ENCODE measurements around the gene NUP210L. TPM values are rescaled to one million over a fixed set of nuclear protein-coding genes. Genes with fewer than 3 reads are reported as not detected.

NUP210L gene
- total RNA-seq, 1 donor from 2014 or later, result 2.1 TPM

- DNase-seq (no peak), ATAC-seq (no peak)
- peak overlapping the region; percentile 95 for H3K27ac ChIP-seq
- no peaks in the 10 kb centered on the region for H3K9me3 ChIP-seq
- peak overlapping the region; percentile 78 for H3K4me3 ChIP-seq
- intact Hi-C loops (cut with DNase I), result no loop called here
- peaks cover 58% of the 10 kb centered on the region for H3K36me3 ChIP-seq
- peaks cover 23% of the 10 kb centered on the region for H3K4me1 ChIP-seq
- H3K27me3 ChIP-seq, result no peaks in the 10 kb centered on the region
- TF ChIP-seq CTCF (IDR thresholded peaks at IDR 0.05), result no peak
Measured at GRCh38 chr1:153944827-153945117, 210.1 kb downstream of the NUP210L start.

- peak overlapping the region; percentile 95 for H3K27ac ChIP-seq
Measured at GRCh38 chr1:153944005-153944826, 210.7 kb downstream of the NUP210L start.

GRCh38 chr1:153942766-153943549 is 211.9 kb downstream of the NUP210L start:
- H3K27me3 ChIP-seq, result no peaks in the 10 kb centered on the region
- H3K9me3 ChIP-seq, result no peaks in the 10 kb centered on the region
- no peak for TF ChIP-seq CTCF (IDR thresholded peaks at IDR 0.05)
- ATAC-seq (no peak), DNase-seq (peak; percentile 61)
- H3K4me1 ChIP-seq, result peaks cover 23% of the 10 kb centered on the region
- H3K4me3 ChIP-seq, result no peak overlapping the region
- no peak overlapping the region for H3K27ac ChIP-seq
- H3K36me3 ChIP-seq, result peaks cover 57% of the 10 kb centered on the region
- intact Hi-C loops (cut with DNase I), result no loop called here

More at GRCh38 chr1:153944005-153944826, 210.7 kb downstream of the NUP210L start:
- intact Hi-C loops (cut with DNase I), result no loop called here
- no peak for TF ChIP-seq CTCF (IDR thresholded peaks at IDR 0.05)
- peaks cover 23% of the 10 kb centered on the region for H3K4me1 ChIP-seq
- ATAC-seq (no peak), DNase-seq (no peak)
- peak overlapping the region; percentile 78 for H3K4me3 ChIP-seq
- H3K27me3 ChIP-seq, result no peaks in the 10 kb centered on the region
- no peaks in the 10 kb centered on the region for H3K9me3 ChIP-seq
- H3K36me3 ChIP-seq, result peaks cover 58% of the 10 kb centered on the region

Small RNAs within 50 kb of the gene (microRNA-seq; reads per million reads assigned to microRNA genes)
- gene MIR190B (ENCODE audit: borderline microRNAs expressed) (5.1 reads per million, percentile 29 among the genes with 10 or more reads in this experiment), gene MIR5698 (ENCODE audit: borderline microRNAs expressed) (2.3 reads per million, percentile 13 among the genes with 10 or more reads in this experiment), gene MIR6737 (ENCODE audit: borderline microRNAs expressed) (not detected)

Other genes with a start within 250 kb of the NUP210L start
- 55.1 TPM for gene GATAD2B, start 232.1 kb downstream of the NUP210L start, total RNA-seq
- 83.7 TPM for gene DENND4B, start 208.4 kb downstream of the NUP210L start, total RNA-seq
- gene CRTC2, start 196.5 kb downstream of the NUP210L start, total RNA-seq, result 52.7 TPM
- 120 TPM for gene SLC39A1, start 191.5 kb downstream of the NUP210L start, total RNA-seq
- 10.5 TPM for gene CREB3L4, start 187.2 kb downstream of the NUP210L start, total RNA-seq
- 129 TPM for gene JTB, start 177.4 kb downstream of the NUP210L start, total RNA-seq
- 103 TPM for gene RAB13, start 168.7 kb downstream of the NUP210L start, total RNA-seq
- 1,693 TPM for gene RPS27, start 164.3 kb downstream of the NUP210L start, total RNA-seq
- gene TPM3, start 37.0 kb upstream of the NUP210L start, total RNA-seq, result 326 TPM
- gene CFAP141, start 51.3 kb upstream of the NUP210L start, total RNA-seq, result not detected
- 156 TPM for gene UBAP2L, start 65.9 kb upstream of the NUP210L start, total RNA-seq
- 78.2 TPM for gene HAX1, start 117.6 kb upstream of the NUP210L start, total RNA-seq
- 0.64 TPM for gene AQP10, start 166.0 kb upstream of the NUP210L start, total RNA-seq
- gene ATP8B2, start 170.5 kb upstream of the NUP210L start, total RNA-seq, result 35.2 TPM